PFSK-1 (cell line): ENCODE measurements around the gene TPSG1.

Experiments
- POLR2AphosphoS5 ChIP-seq: IDR thresholded peaks from 2 replicates; pipeline ENCODE4 v1.6.1; 2012; ENCODE audit warnings: low read depth, mild to moderate bottlenecking, control low read depth, low read length, moderate library complexity
- REST ChIP-seq, 2 experiments: IDR thresholded peaks; 2 replicates each; pipeline versions ENCODE4 v1.6.1 to v1.8.0; 2011 to 2012; ENCODE audit warnings: low read depth in 2 of 2, low read length in 2 of 2, control low read depth in 1 of 2, inconsistent platforms in 1 of 2, mild to moderate bottlenecking in 1 of 2, moderate library complexity in 1 of 2; ENCODE audit not compliant: insufficient read depth in 1 of 2

GRCh38 chr16:1206786-1207185 is 18.3 kb downstream of the TPSG1 start:
- TF ChIP-seq REST (IDR thresholded peaks at IDR 0.05; ENCODE audit: insufficient read depth in 1 of 2, low read depth in 2 of 2, low read length in 2 of 2) (no peak), POLR2AphosphoS5 (no peak)
